CMK (cell line): Measurements from ENCODE around the gene MID1.

Source experiments
- DNase-seq: peaks from one replicate; pipeline ENCODE4 v3.0.0-alpha.2; 2010; ENCODE audit warnings: low read depth

Gene MID1

GRCh38 chrX:10529344-10529743 lies 91.0 kb downstream of the MID1 start:
- DNase-seq, result no peak

DNA sequence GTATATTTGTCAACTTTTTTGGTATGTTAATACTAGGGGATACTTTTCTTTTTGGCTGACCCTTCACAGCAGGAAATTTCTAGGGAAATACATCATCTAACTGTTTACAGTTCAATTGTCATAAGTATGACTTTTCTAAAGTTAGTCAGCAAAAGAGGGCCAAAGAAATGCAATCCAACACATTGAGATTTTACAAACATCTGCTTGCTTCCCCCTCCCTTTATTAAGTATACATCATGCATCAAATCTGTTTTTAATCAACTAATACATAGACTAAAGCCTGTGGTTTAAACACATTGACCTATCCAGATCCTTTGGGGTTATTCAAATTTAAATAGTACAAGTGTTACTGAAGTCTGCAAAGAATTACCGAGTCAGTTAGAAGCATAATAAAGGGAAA lies 93.9 kb downstream of the MID1 start:
- DNase-seq, result no peak

- DNase-seq, result no peak
Measured at GRCh38 chrX:10525381-10526120, 94.8 kb downstream of the MID1 start.

DNA sequence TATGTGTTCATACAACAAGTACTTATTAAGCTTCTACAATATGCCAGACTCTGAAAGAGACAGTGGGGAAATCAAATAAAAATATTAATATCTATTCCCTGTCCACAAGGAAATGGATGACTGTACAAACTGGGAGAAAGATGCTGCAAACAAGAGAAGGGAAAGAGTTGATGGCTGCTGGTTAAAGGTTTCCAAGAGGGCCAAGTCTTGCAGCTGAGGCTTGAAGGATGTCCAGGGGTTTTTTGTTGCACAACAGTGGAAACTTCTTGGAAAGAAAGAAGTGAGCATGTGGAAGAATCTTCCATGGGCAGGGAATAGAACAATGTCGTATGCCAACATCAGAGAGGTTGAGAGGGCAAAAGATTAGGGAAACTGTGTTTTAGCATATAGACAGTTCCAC lies 95.8 kb downstream of the MID1 start:
- no peak for DNase-seq

DNA sequence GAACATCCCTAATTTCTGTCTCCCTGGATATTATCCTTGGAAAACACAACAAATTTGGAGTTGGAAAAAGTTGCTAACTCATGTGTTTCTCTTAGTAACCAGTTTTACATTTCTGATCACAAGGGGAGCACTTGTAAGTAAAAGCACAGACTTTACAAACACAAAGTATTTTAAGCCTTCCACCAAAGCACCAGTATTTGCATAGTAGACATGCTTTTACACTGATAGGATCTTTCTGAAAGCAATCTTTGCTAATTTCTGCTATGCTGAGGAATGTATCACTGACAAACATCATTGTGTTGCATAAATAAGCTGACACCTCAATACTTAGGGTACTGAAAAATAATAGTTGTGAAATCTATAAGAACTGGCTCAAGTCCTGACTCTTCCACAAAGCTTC lies 100.6 kb downstream of the MID1 start:
- no peak for DNase-seq

DNA sequence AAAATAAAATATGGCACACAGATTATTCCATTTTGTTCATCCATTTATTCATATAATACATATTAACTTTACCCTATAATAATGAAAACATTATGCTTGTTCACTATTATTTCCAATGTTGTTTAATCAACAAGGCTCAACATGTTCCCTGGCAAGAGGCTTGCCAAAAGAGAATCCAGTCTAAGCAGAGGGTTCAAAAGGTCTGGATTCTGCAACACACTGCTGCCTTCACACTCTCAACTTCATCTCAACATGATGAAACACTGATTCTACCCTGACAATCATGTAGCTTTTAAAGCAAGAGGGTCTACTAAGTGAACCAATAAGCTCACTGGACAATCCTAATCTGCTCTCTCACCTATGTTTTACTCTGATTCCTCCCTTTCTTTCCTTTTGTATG lies 101.1 kb downstream of the MID1 start:
- no peak for DNase-seq

GRCh38 chrX:10518073-10518472 lies 102.3 kb downstream of the MID1 start:
- no peak for DNase-seq

DNA sequence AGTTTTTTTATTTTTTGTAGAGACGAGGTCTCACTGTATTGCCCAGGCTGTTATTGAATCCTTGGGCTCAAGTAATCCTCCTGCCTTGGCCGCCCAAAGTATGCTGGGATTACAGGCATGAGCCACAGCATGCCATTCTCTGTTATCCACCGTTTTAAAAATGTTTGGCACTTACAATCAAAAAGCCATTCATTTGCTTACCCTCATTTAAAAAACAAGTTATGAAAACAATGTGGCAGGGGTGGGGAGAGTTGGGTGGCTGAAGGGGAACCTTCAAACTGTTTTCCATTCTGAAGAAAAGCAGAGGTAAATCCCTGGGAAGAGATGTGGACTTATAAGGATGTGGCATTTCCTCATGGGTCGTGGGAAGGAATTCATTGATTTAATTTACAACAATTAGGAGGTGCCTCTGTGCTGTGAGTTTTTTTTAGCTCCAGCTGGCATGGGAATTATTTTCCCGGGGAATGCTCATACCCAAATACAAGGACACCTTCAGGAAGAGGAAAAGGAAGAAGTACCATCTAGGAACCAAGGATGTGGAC lies 103.5 kb downstream of the MID1 start:
- no peak for DNase-seq

- no peak for DNase-seq
Measured at GRCh38 chrX:10514891-10515290, 105.5 kb downstream of the MID1 start.

GRCh38 chrX:10513974-10514373 lies 106.4 kb downstream of the MID1 start:
- DNase-seq, result no peak

GRCh38 chrX:10512741-10513140 lies 107.6 kb downstream of the MID1 start:
- no peak for DNase-seq

GRCh38 chrX:10512258-10512657 lies 108.1 kb downstream of the MID1 start:
- DNase-seq, result no peak

- no peak for DNase-seq
Measured at GRCh38 chrX:10509397-10509796, 111.0 kb downstream of the MID1 start.

DNA sequence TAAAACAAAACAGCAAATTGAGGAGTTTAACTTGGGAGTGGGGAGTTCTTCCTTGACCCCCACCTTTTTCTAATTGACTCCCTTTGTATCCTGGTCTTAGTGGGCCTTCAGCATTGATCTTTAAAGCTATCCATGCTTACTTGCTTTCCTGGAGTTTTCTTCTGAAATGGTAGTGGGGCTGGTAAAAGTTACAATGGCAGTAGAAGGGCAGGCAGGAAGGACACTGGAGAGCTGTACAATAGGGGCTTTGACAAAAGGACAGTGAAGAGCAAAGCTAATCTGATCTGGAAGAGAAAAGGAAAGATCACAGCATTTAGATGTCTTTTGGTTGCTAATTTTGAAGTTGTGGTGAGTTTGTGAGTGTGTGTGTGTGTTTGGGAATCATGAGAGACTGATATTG lies 111.5 kb downstream of the MID1 start:
- DNase-seq, result no peak

- no peak for DNase-seq
Measured at GRCh38 chrX:10507876-10508275, 112.5 kb downstream of the MID1 start.

- no peak for DNase-seq
Measured at GRCh38 chrX:10507181-10507580, 113.2 kb downstream of the MID1 start.

- DNase-seq, result no peak
Measured at GRCh38 chrX:10506781-10507180, 113.6 kb downstream of the MID1 start.

DNA sequence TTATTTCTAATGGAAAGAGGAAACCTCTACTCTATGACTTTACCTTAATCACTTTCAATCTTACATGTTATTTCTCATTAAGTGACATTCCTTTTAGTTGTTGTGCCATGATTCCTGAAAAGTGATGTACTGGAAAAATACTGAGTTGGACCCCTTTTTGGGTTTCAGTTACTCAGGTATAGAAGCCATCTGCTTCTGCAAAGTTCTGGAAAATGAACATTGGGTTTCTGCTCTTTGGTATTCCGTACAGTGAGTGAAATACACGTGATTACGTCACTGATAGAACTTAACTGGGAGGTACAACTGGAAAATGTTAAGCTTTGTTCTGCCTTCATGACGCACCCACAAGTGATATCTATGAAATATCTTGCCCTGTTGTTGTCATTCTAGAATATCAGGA lies 114.7 kb downstream of the MID1 start:
- DNase-seq, result no peak

DNA sequence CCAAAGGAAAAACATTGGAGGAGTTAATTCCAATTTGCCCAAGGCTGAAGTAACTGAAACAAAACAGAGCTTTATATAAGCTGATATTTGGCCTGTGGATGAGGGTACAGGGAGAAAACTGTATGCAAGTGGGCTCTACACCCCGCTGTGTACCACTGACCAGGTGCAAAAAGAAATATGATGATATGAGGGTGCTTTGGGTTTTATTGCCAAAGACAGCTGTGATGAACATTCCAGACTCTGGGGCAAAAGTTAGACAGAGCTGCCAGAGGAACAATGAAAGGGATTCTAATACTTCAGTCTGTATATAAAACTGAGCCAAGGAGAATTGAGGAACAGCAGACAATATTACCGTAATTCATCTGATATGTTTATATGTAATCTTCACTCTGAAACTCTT lies 117.4 kb downstream of the MID1 start:
- DNase-seq, result no peak

DNA sequence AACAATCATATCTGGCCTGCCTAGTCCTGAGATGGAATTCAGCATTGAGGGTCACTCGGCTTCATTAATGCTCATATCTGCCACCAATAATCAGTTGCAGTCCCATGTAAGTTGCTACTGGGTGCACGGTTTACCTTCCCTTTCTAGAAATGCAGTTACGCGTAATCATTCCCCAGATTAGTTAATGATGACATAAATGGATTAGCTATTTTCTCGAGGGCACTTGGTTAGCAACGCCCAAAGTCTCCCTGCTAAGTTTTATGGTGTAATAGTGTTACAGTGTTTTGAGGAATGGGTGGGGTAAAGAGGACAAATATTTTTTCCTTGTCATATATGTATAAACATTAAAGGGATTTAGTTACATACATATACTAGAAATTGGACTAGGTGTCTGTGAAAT lies 118.8 kb downstream of the MID1 start:
- no peak for DNase-seq

DNA sequence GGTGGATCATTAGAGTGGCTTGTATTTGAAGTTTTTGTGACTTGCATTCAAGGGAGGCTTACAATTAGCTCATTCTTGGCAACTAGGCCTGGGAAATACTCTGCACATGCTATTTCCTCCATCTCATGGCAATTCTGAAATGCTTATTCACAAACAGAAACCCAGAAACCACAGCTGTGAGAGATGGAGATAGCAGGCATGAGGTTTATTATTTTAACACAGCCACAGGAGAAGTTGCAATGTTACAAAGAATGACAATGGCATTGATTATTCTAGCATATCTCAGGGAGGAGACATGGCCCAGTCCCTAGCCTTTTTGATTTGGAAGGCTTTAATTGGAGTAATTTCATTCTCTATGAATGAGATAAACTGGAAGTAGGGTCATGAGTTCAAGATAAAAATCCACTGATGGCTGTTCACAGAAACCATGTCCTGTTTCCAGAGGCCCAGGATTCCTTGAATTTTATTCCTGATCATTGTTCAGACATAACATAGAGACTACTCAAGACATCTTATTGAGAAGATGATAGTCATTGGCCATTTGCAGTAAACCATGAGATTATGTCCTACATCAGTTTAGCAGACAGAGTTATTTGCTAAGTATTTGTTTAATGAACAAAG lies 123.9 kb downstream of the MID1 start:
- DNase-seq, result no peak

GRCh38 chrX:10495677-10496076 lies 124.7 kb downstream of the MID1 start:
- no peak for DNase-seq

GRCh38 chrX:10492250-10492649 lies 128.1 kb downstream of the MID1 start:
- no peak for DNase-seq

DNA sequence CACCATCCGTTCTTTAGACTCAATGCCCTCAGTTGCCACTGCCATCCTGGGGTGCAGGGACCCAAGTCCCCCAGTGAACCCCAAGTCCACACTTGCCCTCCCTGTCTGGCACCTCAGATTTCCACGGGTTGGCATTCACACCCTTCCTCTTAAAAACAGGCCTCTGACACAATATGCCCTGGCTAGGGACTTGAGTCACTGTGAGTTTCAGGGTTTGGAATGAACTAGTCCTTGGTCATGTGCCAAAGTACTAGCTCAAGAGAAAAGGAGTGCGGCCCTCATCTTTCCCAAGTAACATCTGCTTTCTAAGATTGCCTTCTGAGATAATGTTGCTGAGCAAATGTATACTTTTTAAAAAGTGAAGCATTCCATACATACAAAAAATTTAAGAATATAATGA lies 134.0 kb downstream of the MID1 start:
- DNase-seq, result no peak
